ENCODE data around the gene SNAP25. TPM values are rescaled to one million over a fixed set of nuclear protein-coding genes. Genes with fewer than 3 reads are reported as not detected.

The SNAP25 gene
- total RNA-seq, 1 donor from 2014 or later: 1.9 TPM

- no peak for DNase-seq
- TF ChIP-seq CTCF (IDR thresholded peaks at IDR 0.05): no peak
- Histone ChIP-seq H3K36me3 (no peaks in the 10 kb centered on the region), H3K27ac (no peak overlapping the region), H3K4me3 (no peak overlapping the region), H3K27me3 (no peaks in the 10 kb centered on the region), H3K9me3 (no peaks in the 10 kb centered on the region), H3K4me1 (no peaks in the 10 kb centered on the region)
- no peak for ATAC-seq
- intact Hi-C loops (cut with DNase I): no loop called here
Observed at GRCh38 chr20:10324198-10324847, 105.7 kb downstream of the SNAP25 start.

GRCh38 chr20:10328897-10329255, 110.2 kb downstream of the SNAP25 start:
- no peaks in the 10 kb centered on the region for H3K36me3 ChIP-seq
- DNase-seq (no peak), ATAC-seq (no peak)
- TF ChIP-seq CTCF (IDR thresholded peaks at IDR 0.05): no peak
- no peak overlapping the region for H3K27ac ChIP-seq
- intact Hi-C loops (cut with DNase I): no loop called here
- no peak overlapping the region for H3K4me3 ChIP-seq
- no peaks in the 10 kb centered on the region for H3K4me1 ChIP-seq
- H3K27me3 ChIP-seq: no peaks in the 10 kb centered on the region
- no peaks in the 10 kb centered on the region for H3K9me3 ChIP-seq

DNA sequence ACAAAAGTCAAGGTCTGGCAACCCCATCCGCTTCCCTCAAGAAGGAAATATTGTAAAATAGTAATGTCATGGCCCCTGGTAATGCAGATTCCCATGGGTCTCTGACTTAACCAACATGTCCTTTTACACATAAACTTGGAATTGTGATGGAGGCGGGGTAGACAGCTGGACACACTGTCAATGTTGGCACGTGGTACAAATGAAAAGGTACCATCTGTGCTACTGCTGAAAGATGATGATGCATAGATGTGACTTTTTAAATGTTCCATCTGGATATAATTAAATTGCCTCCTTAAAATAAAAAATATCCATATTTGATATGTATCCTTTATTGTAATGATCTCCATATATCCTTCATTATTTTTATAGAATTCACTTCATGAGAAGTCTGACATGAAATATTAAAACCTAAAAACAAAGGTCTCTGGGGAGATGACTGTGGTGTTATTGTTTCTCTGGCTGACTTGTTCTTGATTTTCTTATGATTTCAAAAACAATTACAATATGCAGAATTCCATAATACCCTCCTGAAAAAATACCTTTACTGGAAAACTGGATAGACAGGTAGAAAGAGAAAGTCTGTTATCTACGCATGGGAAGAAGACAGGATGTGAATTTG, 110.9 kb downstream of the SNAP25 start:
- TF ChIP-seq CTCF (IDR thresholded peaks at IDR 0.05): no peak
- Histone ChIP-seq H3K36me3 (no peaks in the 10 kb centered on the region), H3K27me3 (no peaks in the 10 kb centered on the region), H3K4me3 (no peak overlapping the region), H3K4me1 (no peaks in the 10 kb centered on the region), H3K27ac (no peak overlapping the region), H3K9me3 (no peaks in the 10 kb centered on the region)
- intact Hi-C loops (cut with DNase I): no loop called here
- ATAC-seq: no peak
- no peak for DNase-seq

DNA sequence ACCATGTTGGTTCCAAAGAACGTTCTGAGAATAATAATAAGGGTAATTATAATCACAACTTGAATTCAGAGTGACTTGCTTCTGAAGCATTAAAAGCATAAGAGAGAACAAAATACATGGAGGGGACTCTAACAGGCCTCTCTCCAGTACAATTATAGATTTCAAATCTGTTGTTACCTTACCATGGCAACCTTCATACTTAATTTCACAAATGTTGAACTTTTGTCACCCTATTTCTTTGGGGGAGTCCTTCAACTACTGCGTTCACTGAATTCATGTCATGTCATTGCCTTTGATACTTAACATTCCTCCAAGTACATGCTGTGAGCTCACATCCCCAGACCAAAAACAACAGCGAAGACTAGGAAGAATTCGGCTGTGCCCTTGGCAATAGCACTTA, 111.4 kb downstream of the SNAP25 start:
- Histone ChIP-seq H3K4me1 (no peaks in the 10 kb centered on the region), H3K36me3 (no peaks in the 10 kb centered on the region), H3K27ac (no peak overlapping the region), H3K27me3 (no peaks in the 10 kb centered on the region), H3K4me3 (no peak overlapping the region), H3K9me3 (no peaks in the 10 kb centered on the region)
- TF ChIP-seq CTCF (IDR thresholded peaks at IDR 0.05): no peak
- no peak for DNase-seq
- no peak for ATAC-seq
- intact Hi-C loops (cut with DNase I): no loop called here

DNA sequence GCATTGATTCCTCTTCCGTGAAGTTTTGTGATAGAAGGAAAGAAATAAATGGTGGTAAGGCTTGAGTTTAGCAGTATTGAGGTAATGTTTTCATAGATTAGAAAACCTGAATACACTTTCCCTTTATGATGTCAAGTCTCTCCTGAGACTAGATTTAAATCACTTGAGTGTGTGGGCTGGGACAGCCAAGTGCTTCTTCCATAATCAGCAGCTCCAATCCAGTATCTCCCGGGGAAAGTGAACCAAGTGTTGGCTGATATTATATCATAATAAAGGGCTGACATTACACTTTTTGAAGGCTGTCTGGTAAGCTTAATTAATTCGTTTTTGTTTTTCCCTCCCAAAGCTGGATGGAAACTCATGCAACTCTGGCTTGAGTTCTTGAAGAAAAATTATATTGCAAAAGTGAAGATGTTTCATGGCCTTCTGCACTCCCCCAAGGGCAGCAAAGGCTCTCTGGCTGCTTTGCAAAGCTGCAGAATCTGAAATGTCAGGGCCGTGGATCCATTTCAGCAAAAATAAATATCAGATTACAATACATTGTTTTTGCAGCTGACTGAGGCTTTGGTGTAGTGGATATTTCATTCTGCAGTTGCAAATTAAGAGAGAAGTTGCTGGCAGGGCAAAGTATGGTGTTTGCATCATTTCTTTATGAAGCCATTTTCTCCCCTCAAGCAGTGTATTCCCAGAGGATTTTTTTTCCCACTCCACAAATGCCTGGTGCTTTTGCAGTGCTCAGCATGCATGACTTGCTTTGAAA, 114.2 kb downstream of the SNAP25 start:
- no peak for ATAC-seq

More for the DNA sequence above, 114.2 kb downstream of the SNAP25 start:
- no peaks in the 10 kb centered on the region for H3K36me3 ChIP-seq
- no peaks in the 10 kb centered on the region for H3K4me1 ChIP-seq
- no peak for DNase-seq
- no peak overlapping the region for H3K27ac ChIP-seq
- intact Hi-C loops (cut with DNase I): no loop called here
- no peak for TF ChIP-seq CTCF (IDR thresholded peaks at IDR 0.05)
- no peak overlapping the region for H3K4me3 ChIP-seq
- no peaks in the 10 kb centered on the region for H3K27me3 ChIP-seq
- no peaks in the 10 kb centered on the region for H3K9me3 ChIP-seq
